ENCODE data around the gene GTPBP1.

The GTPBP1 gene

DNA sequence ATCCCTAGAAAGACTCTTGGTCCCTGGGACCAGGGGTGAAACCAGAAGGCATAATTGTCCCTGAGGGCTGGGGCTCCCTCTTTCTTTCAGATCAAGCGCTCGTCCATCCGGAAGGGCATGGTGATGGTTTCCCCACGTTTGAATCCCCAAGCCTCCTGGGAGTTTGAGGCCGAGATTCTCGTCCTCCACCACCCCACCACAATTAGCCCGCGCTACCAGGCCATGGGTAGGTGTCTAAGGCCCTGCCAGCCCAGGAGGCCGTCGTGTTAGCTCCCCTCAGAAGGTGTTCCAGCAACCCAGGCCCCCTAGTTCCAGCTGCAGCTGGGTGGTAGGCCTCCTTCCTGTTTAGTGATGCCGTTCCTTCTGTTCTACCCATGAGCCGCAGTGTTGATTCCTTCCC, 21.4 kb downstream of the GTPBP1 start:
- DNase-seq (ENCODE audit: low spot score), result no peak

DNA sequence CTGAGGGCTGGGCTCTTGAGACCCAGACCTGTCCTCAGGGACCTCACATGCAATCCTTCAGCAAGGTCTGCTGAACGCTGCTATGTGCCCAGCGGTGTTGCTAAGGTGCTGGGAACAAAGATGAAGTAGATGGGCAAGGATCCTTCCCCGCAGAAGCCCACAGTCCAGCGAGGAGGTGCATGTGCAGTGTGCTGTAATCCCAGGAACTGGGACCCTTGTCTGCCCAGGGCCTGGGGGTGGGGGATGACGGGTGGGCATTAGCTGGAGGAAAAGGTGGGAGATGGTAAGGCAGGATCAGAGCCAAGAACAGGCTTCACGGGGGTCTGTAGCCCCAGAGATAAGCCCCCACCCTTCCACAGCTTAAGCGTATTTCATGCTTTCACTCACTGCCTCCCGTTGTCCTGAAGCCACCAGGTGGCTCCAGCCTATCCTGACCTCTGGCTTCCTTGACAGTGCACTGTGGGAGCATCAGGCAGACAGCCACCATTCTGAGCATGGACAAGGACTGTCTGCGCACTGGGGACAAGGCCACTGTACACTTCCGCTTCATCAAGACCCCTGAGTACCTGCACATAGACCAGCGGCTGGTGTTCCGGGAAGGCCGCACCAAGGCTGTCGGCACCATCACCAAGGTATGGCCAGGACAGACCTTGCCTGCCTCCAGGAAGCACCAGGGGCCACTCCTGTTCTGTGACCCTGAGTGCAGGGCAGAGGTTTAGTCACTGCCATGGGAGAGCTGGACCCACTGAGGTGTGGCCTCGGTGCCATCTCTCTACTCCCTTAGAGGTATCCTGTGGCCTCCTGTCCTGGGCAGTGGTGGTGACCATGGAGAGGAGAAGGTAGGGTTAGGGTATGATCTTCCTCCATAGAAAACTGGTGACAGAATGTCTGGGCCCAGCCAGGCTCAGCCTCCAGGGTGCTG, 22.0 kb downstream of the GTPBP1 start:
- no peak for DNase-seq (ENCODE audit: low spot score)

DNA sequence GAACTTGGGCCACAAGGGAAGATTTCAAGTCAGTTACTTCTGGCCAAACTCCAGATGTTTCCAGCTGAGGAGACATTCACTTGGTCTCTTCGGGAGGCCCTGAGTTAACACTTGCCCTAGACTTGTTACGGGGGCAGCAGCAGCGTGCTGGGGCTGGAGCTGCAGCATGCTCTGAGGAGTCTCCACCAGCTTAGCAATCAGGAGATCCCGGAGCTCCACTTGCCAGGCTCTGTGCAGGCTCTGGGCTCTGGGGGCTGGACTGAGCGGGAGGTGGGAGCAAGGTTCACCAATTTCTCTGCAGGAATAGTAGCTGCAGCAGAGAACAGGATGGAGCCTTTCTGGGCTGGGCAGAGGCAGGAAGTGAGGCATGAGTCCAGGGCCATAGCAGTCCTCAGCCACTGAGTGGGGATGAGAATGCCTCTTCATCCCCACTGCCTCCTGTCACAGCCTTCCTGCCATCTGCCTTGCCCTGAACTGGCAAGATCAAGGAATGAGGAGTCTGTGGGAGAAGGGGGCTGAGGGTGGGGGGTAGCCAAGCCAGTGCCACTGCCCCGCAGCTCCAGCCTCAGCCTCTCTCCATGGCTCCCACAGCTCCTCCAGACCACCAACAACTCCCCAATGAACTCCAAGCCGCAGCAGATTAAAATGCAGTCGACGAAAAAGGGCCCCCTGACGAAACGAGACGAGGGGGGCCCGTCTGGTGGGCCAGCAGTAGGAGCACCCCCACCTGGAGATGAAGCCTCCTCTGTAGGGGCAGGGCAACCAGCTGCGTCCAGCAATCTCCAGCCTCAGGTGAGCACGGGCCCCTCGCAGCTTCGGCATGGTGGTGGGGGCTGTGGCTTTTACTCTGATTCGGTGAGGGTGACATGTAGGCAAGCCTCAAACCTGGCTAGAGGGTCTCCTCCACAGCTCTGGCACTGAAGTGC, 23.4 kb downstream of the GTPBP1 start:
- no peak for DNase-seq (ENCODE audit: low spot score)

DNA sequence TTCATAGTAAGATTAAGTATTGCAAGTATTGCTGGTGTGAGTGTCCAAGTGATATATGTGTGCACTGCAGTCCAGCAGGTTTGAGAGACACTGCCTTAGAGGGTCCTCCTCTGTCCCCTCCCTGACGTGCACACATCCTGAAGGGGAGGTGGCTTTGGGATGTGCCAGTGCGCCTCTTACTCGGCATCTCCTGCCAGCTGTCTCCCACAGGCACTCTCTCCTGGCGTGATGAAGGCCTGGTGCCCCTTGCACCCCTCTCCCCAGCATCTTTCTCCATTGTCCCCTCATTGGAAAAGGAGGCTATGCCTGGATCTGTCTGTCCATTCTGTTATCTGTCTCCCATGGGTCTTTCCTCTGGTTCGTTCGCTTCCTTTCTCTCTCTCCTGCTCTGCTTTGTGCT, 24.2 kb downstream of the GTPBP1 start:
- DNase-seq (ENCODE audit: low spot score), result no peak

DNA sequence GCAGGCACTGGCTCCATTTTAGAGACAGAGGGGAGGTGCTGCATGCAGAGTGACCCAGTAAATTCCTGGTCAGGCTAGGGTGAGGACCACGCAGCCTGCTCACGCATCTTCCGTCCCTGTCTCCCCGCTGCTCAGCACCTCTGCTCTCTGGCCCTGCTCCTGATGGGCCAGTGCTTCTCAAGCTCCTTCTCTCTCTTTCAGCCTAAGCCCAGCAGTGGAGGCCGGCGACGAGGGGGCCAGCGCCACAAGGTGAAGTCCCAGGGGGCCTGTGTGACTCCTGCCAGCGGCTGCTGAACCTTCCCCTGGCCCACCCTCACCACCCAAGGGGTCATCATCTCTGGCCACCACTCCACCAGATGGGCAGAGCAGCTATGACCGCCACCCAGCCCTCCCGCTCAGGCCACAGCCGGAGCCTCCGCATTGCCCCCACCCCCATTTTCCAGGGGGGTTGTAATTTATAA, 24.7 kb downstream of the GTPBP1 start:
- DNase-seq (ENCODE audit: low spot score), result no peak

DNA sequence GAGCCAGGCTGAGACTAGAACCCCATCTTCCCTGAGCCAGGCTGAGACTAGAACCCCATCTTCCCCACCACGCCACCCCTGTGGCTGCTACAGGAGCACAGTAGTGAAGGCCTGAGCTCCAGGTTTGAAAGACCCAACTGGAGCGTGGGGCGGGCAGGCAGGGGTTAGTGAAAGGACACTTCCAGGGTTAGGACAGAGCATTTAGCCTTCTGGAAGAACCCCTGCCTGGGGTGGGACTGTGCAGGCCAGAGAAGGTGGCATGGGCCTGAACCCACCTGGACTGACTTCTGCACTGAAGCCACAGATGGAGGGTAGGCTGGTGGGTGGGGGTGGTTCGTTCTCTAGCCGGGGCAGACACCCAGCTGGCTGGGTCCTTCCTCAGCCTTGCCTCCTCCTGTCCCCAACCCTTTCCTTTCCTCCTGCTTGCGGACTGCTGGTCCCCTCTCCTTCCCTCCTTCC, 26.0 kb downstream of the GTPBP1 start:
- DNase-seq (ENCODE audit: low spot score), result no peak

DNA sequence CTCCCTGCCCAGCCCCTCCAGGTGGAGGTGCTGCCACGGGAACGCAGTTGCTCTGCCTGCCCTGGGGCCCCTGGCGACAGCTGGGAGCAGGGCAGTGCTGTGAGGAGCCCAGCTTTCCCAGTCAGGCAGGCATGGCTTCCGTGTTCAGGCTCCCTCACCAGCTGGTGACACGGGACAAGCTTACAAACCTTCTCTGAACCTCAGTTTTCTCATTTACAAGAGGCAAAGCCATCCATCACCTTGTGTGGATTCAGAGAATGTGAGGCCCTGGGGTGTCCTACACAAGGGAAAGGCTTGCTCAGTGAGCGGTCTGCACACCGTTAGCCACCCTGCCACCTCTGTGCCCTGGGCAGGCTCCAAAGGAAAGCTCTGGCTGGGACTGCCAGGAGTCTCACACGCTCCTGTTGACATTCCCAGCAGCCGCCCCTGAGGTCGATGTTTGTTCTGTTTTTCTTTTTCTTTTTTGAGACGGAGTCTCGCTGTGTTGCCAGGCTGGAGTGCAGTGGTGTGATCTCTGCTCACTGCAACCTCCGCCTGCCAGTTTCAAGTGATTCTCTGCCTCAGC, 26.6 kb downstream of the GTPBP1 start:
- DNase-seq (ENCODE audit: low spot score), result no peak

DNA sequence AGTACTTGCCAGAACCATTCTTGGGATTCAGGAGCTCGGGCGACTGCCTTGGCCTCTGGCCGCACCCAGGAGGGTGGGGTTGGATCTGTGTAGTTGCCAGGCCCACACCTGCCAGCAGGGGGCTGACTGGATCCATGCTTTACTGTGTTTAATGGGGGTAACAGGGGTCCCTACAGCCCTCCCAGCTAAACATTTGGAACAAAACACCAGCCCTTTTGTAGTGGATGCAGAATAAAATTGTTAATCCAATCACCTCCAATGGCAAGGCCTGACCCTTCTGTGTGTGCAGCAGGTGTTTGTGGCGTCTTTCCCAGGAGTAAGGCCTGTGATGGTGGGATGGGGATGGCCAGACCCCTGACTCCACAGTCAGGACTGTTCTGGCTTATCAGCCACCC, 27.6 kb downstream of the GTPBP1 start:
- DNase-seq (ENCODE audit: low spot score), result peak; percentile 62

DNA sequence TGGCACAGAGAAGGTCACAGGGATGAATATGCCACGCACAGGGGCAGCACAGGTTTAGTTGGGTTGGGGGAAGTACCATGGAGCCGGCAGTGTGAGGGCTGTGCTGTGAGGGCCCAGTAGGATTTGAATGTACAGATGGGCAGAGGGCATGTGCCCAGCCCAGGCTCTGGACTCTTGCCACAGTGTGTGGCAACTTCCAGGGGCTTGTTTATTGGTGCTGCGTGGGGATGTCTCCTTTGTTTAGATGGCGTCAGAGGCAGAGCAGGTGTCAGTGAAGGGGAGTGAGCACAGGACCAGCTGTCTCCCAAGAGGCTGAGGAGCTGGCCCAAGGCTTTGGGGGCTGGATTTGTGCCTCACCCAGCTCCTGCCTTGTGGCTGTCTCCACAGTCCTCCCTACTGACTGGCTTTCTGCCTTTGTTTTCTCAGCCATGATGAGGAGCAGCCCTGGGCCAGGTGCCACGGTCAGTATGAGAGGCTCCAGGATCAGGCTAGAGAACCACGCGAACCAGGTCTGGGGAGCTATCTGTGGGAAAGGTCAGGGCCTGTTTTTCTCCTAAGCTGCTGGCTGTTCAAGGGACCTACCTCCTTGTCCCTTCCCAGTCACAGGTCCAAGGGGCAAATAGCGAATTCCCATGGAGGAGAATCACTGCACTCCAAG, 28.1 kb downstream of the GTPBP1 start:
- no peak for DNase-seq (ENCODE audit: low spot score)

DNA sequence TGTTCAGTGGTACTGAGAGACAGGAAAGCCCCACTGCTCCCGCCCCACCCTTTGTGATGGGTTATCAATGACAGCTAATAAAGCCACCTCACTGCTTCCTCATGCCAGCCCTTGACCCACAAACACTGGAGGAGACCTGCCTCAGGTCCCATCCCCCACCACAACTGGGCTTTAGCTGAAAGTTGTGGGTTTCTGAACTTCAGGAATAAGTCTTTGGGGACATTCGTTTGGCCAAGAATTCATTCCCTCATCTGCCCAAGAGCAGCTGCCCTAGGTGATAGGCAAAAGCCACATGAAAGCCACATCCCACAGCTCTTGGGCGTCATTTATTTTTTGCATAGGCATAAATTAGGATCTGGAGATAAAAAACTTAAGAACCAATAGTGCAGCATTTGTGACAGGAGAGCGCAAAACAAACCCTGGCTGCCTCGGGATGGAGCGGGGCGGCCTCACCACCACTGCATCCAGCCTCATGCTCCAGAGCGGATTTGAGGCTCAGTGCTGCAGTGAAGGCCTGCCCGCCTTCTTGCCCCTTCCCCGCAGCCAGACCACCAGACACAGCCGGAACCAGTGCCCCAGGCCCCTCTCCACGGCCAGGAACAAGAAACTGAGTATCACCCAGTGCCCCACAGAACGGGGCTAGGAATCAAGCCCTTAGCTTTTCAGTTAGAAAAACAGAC, 28.8 kb downstream of the GTPBP1 start:
- DNase-seq (ENCODE audit: low spot score), result no peak

DNA sequence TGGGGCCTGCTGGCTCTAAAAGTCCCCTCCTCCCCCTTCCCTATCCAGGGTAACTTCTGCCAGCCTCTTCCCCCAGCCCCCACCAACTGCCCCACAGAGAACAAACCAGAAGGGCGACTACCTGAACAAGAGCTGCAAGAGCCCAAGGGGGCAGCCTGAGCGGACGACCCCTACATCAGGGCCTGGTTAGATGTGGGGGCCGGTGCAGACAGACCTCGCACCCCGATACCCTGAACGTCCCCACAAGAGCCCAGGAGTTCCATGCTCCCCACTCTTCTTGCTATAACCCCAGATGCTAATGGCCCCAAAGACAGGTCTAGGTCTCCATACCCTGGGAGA, 29.4 kb downstream of the GTPBP1 start:
- no peak for DNase-seq (ENCODE audit: low spot score)

DNA sequence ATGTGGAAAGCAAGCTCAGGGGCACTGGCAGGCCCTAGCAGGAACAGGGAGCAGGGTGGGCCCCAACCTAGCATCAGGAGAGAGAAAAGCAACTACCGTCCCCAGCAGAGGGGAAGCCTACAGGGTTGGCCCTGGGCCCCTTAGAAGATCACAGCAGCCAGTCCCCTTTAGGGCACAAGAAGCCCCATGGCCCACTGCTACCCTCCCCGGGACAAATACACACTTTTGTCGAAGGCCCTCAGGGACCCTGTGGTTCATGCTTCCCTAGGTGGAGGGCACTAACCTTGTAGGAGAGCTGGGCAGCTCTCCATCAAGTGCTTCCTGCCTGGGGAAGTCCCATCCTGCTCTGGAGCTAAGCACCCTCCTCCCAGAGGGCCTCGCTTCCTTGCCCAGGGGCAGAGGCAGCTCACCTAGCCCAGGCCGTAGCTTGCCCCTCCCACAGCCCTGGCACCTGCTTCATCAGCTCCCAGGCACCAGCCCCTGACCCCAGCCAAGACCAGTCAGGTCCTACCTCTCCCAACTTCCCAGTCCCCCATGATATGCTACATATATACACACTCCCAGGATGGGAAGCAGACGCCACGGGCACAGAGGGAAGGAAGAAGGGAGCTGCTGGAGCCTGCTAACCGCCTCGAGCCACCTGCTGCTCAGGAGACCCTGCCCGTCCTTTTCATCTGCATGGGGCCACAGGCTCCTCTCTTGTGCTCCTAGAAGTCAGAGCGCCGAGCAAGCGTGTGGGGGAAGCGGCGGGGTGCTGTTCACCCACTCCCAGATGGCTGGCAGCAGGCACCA, 29.9 kb downstream of the GTPBP1 start:
- DNase-seq (ENCODE audit: low spot score), result no peak

DNA sequence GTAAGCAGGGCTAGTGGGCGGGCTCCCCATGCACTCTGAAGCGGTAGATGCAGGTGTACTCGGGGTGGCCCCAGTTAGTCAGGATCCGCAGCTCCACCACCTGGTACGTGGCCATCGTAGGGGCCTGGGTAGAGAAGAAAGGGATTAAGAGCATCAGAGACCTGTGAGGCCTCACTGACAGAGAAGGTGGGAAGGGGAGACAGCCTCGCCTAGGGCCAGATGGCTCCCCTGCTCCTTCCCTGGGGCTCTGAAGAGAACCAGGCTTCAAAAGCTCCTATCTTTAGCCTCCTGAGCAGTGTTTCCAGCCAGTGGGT, 30.5 kb downstream of the GTPBP1 start:
- no peak for DNase-seq (ENCODE audit: low spot score)

DNA sequence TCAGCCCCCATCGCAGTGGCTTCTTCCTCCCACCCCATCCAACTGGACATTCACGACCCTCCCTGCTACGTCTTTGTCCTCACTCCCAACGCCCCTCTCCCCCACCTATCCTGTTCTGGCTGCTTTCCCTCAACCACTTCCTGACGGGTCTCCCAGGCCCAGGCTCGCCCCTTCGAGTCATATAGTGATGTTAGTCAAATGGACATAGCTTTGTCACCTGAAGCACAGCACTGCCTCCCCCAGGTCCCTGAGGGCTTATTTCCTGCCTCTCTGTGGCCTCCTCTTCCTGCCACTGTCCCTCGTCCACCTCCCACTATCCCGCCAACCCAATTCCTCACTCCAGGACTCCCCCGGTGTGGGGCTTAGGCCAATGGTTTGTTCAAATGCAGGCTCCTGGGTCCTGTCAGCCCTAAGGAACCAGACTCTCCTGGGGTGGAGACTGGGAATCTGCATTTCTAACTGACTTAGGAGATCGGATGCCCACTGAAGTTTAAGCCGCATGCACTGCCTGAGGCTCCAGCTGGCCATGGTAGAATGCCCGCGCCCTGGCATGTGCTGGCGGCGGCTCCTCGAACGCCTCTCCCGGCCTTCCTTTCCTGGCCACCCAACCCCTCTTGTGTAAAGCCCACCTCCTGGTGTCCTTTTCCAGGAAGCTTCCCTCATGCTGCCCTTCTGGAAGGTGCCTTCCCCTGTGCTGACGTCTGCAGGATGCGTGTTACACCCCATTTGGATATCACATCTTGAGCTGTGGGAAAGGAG, 31.7 kb downstream of the GTPBP1 start:
- no peak for DNase-seq (ENCODE audit: low spot score)

DNA sequence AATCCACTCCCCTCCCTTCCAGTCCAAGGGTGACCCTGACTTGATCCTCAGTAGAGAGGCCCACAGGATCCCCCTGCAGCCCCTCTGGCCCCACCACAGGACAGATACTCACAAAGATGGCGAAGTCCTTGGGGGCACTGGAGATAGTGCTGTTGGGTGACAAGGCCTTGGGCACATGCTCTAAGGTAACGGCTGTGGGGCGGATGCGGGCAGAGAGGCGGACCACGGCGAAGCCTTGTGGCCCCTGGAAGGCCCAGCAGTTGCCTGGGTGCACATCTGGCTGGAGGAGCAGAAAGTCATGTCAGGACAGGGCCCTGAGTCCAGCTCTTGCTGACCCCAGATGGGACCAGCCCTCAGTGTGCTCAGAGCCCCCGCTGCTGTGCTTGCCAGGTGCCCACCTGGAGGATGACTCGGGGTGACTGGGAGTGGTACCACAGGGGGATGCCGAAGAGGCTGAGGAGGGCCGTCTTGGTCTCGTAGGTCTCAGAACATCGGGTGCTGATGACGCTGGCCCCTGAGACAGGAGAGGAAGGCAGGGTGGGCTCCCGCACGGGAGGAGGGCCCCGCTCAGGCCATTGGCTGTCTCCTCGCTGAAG, 32.8 kb downstream of the GTPBP1 start:
- DNase-seq (ENCODE audit: low spot score), result no peak

DNA sequence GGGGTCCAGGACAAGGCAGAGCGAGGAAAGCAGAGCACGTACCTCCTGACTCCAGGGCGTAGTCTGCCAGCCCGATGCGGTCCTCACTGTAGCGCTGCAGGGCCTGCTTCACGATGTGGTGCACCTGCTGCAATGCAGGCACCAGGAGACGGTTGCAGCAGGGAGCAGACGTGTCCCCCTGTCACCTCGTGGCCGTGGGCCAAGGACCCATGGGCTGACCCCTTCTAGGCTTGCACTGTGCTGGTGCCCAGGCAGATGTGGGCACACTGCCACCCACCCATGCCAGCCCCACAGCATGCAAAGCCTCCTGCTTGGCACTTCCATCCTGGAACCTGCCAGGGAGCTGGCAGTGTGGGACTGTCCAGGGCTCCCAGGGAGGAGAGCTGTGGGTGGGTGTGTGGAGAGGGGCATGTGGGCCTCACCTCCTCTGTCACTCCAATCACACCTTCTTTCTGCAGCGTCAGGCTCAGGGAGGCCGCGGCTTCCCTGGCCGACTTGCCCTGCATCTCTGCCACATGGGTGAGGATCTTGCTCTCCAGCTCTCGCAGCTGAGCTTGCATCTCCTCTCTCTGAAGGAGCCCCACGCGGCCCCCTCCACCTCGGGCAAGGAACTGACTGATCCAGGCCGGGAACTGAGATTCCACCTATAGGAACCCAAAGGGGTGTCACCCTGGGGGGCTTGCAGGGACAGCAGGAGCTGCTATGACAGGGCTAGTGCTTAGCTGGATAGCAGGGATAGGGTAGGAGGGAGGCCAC, 33.7 kb downstream of the GTPBP1 start:
- DNase-seq (ENCODE audit: low spot score), result no peak

DNA sequence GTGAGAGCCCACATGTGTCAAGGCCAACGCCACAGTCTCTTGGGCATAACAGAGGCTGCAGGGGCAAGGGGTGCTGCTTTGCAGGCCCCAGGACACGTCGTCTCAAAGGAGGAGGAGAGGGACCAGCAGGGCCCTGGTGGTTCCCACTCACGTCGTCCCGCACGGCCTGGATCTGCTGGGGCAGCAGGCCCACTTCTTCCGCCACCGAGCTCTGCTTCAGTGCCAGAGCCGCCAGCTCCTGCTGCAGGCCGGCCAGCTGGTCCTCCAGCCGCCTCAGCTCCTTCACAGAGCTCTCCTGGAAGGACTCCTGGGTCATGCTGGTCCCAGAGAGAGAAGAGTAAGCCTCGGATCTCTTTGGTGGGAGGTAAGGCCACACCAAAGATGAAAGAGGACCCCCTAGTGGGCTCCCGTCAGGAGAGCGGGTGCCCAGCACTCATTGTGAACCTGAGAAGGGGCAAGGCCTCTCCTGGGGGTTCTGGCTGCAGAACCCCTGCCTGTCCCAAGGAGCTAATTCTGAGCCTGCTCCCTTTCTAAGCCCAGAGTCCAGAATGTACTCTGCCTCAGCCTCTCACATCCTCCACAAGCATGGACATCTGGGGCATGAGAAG, 34.5 kb downstream of the GTPBP1 start:
- DNase-seq (ENCODE audit: low spot score), result no peak

DNA sequence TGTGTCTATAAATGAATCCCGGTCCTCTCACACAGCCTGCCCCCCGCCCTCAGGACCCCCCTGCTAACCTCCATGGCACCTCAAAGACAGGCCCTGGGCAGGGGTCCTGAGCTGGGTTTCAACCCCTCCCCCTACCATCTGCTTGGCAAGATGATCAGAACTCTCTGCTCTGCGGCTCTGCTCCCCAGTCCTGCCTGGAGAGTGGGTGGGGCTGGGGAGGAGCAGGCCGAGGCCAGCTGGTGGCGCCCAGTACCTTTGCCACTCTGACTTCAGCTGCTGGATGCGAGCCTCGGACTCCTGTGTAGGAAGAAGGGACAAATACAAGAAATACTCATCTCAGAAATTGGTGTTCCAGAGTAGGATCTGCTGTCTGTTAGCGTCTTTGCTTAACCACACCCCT, 35.0 kb downstream of the GTPBP1 start:
- DNase-seq (ENCODE audit: low spot score), result no peak
